HEK293 (cell line): ENCODE measurements around the gene MPHOSPH6.
A peak's percentile ranks its signal among the peaks of the same experiment; 100 is the strongest.
"Not testable (repeated sequence)": the region's sequence is repeated elsewhere in the genome, so short reads cannot be mapped to it uniquely, and the experiment has no call there.

ENCODE experiments used
- CTCF ChIA-PET: fragments of 350-600 bp; formaldehyde crosslinking; extraction: SDS; loops from one replicate; lab custom pipeline; 2021; ENCODE audit warnings: antibody characterized with exemption; lab: Yijun Ruan, JAX
- POLR2A ChIA-PET: fragments of 300-600 bp; formaldehyde crosslinking; extraction: SDS; loops from one replicate; lab custom pipeline; 2020; ENCODE audit warnings: antibody characterized with exemption, inconsistent platforms; lab: Yijun Ruan, JAX
- H3K27ac ChIP-seq: fragments of 200-500 bp; sonication (Bioruptor generic); 2 replicates; pipeline ENCODE4 v1.5.1; 2014; ENCODE audit warnings: low read depth, low read length, control low read depth, inconsistent platforms; ENCODE audit errors: extremely low read depth
- H3K36me3 ChIP-seq, 2 experiments: fragments of 200-500 bp in 1 of 2; sonication (Bioruptor generic) in 1 of 2; 1 replicate in 1 of 2; 2 replicates in 1 of 2; pipeline ENCODE4 v1.5.1; 2014 to 2017; ENCODE audit warnings: inconsistent platforms in 2 of 2, low read length in 2 of 2; ENCODE audit not compliant: control insufficient read depth in 2 of 2, insufficient read depth in 1 of 2
- H3K4me1 ChIP-seq: fragments of 200-500 bp; sonication (Bioruptor generic); 2 replicates; pipeline ENCODE4 v1.5.1; 2014; ENCODE audit warnings: mild to moderate bottlenecking, low read length, inconsistent platforms; ENCODE audit not compliant: control insufficient read depth, insufficient read depth
- H3K4me3 ChIP-seq: 2 replicates; pipeline ENCODE4 v1.5.1; 2011; ENCODE audit warnings: low read depth, mild to moderate bottlenecking, control low read depth, low read length, moderate library complexity
- H3K9me3 ChIP-seq: fragments of 200-500 bp; sonication (Bioruptor generic); 2 replicates; pipeline ENCODE4 v1.5.1; 2014; ENCODE audit warnings: low read depth, low read length, inconsistent platforms; ENCODE audit not compliant: control insufficient read depth, insufficient read depth
- HOXC10 ChIP-seq: sonication (generic); formaldehyde crosslinking; IDR thresholded peaks from 2 replicates; pipeline ENCODE4 v1.8.1; 2023; ENCODE audit warnings: mild to moderate bottlenecking, missing genetic modification reagents
- IKZF3 ChIP-seq: fragments of 450-650 bp; IDR thresholded peaks from 2 replicates; pipeline ENCODE4 v1.5.0; 2018; ENCODE audit warnings: missing biosample characterization, mild to moderate bottlenecking, missing genetic modification characterization, moderate library complexity
- KLF7 ChIP-seq: fragments of 450-650 bp; formaldehyde crosslinking; IDR thresholded peaks from 2 replicates; pipeline ENCODE4 v1.5.1; 2016; ENCODE audit warnings: missing biosample characterization, missing genetic modification characterization, borderline replicate concordance
- MZF1 ChIP-seq: fragments of 450-650 bp; formaldehyde crosslinking; IDR thresholded peaks from 2 replicates; pipeline ENCODE4 v1.5.1; 2017; ENCODE audit warnings: missing biosample characterization, missing genetic modification characterization, borderline replicate concordance
- REPIN1 ChIP-seq: fragments of 450-650 bp; formaldehyde crosslinking; IDR thresholded peaks from 2 replicates; pipeline ENCODE4 v1.5.1; 2017; ENCODE audit warnings: missing biosample characterization, missing genetic modification characterization, low read depth
- SP7 ChIP-seq: fragments of 450-650 bp; formaldehyde crosslinking; IDR thresholded peaks from 2 replicates; pipeline ENCODE4 v1.5.1; 2016; ENCODE audit warnings: missing biosample characterization, missing genetic modification characterization
- ZBTB1 ChIP-seq: fragments of 450-650 bp; formaldehyde crosslinking; IDR thresholded peaks from 2 replicates; pipeline ENCODE4 v1.5.1; 2016; ENCODE audit warnings: missing biosample characterization, missing genetic modification characterization
- ZBTB8A ChIP-seq: fragments of 450-650 bp; formaldehyde crosslinking; IDR thresholded peaks from 2 replicates; pipeline ENCODE4 v1.5.1; 2016; ENCODE audit warnings: missing biosample characterization, missing genetic modification characterization
- ZEB2 ChIP-seq: fragments of 450-650 bp; formaldehyde crosslinking; IDR thresholded peaks from 2 replicates; pipeline ENCODE4 v1.5.1; 2016; ENCODE audit warnings: missing biosample characterization, missing genetic modification characterization
- ZNF114 ChIP-seq: fragments of 450-650 bp; formaldehyde crosslinking; IDR thresholded peaks from 2 replicates; pipeline ENCODE4 v1.5.0; 2017; ENCODE audit warnings: missing biosample characterization, missing genetic modification characterization
- ZNF121 ChIP-seq: fragments of 450-650 bp; formaldehyde crosslinking; IDR thresholded peaks from 2 replicates; pipeline ENCODE4 v1.5.1; 2016; ENCODE audit warnings: missing biosample characterization, missing genetic modification characterization
- ZNF169 ChIP-seq: fragments of 450-650 bp; formaldehyde crosslinking; IDR thresholded peaks from 2 replicates; pipeline ENCODE4 v1.5.1; 2016; ENCODE audit warnings: missing biosample characterization, missing genetic modification characterization
- ZNF302 ChIP-seq: fragments of 450-650 bp; formaldehyde crosslinking; IDR thresholded peaks from 2 replicates; pipeline ENCODE4 v1.5.1; 2016; ENCODE audit warnings: missing biosample characterization, missing genetic modification characterization, low read depth
- ZNF501 ChIP-seq: fragments of 450-650 bp; formaldehyde crosslinking; IDR thresholded peaks from 2 replicates; pipeline ENCODE4 v1.5.1; 2016; ENCODE audit warnings: missing biosample characterization, missing genetic modification characterization
- ZNF510 ChIP-seq: fragments of 450-650 bp; formaldehyde crosslinking; IDR thresholded peaks from 2 replicates; pipeline ENCODE4 v1.5.1; 2018; ENCODE audit warnings: mild to moderate bottlenecking, missing genetic modification characterization, missing biosample characterization; ENCODE audit not compliant: insufficient replicate concordance
- ZNF571 ChIP-seq: fragments of 450-650 bp; formaldehyde crosslinking; IDR thresholded peaks from 2 replicates; pipeline ENCODE4 v1.5.0; 2017; ENCODE audit warnings: missing biosample characterization, missing genetic modification characterization
- ZNF654 ChIP-seq: fragments of 450-650 bp; formaldehyde crosslinking; IDR thresholded peaks from 2 replicates; pipeline ENCODE4 v1.5.1; 2016; ENCODE audit warnings: low read depth, missing biosample characterization, missing genetic modification characterization
- ZNF777 ChIP-seq: fragments of 450-650 bp; formaldehyde crosslinking; IDR thresholded peaks from 2 replicates; pipeline ENCODE4 v1.5.1; 2017; ENCODE audit warnings: missing biosample characterization, missing genetic modification characterization, borderline replicate concordance
- ZSCAN16 ChIP-seq: fragments of 450-650 bp; formaldehyde crosslinking; IDR thresholded peaks from 2 replicates; pipeline ENCODE4 v1.5.1; 2016; ENCODE audit warnings: missing biosample characterization, missing genetic modification characterization
- TF ChIP-seq, protein P1 (sequence below): fragments of 450-650 bp; formaldehyde crosslinking; IDR thresholded peaks from 2 replicates; pipeline ENCODE4 v1.5.1; 2016; ENCODE audit warnings: missing biosample characterization, missing genetic modification characterization
- TF ChIP-seq, protein P2 (sequence below): fragments of 450-650 bp; formaldehyde crosslinking; IDR thresholded peaks from 2 replicates; pipeline ENCODE4 v1.5.1; 2017; ENCODE audit warnings: missing biosample characterization, mild to moderate bottlenecking, missing genetic modification characterization, moderate library complexity
- TF ChIP-seq, protein P3 (sequence below): fragments of 450-650 bp; formaldehyde crosslinking; IDR thresholded peaks from 2 replicates; pipeline ENCODE4 v1.5.1; 2016; ENCODE audit warnings: missing biosample characterization, missing genetic modification characterization
- TF ChIP-seq, protein P4 (sequence below): fragments of 450-650 bp; formaldehyde crosslinking; IDR thresholded peaks from 2 replicates; pipeline ENCODE4 v1.5.1; 2017; ENCODE audit warnings: missing biosample characterization, missing genetic modification characterization
- TF ChIP-seq, protein P5 (sequence below): fragments of 450-650 bp; IDR thresholded peaks from 2 replicates; pipeline ENCODE4 v1.5.1; 2018; ENCODE audit warnings: missing biosample characterization, mild to moderate bottlenecking, missing genetic modification characterization

The MPHOSPH6 gene

DNA sequence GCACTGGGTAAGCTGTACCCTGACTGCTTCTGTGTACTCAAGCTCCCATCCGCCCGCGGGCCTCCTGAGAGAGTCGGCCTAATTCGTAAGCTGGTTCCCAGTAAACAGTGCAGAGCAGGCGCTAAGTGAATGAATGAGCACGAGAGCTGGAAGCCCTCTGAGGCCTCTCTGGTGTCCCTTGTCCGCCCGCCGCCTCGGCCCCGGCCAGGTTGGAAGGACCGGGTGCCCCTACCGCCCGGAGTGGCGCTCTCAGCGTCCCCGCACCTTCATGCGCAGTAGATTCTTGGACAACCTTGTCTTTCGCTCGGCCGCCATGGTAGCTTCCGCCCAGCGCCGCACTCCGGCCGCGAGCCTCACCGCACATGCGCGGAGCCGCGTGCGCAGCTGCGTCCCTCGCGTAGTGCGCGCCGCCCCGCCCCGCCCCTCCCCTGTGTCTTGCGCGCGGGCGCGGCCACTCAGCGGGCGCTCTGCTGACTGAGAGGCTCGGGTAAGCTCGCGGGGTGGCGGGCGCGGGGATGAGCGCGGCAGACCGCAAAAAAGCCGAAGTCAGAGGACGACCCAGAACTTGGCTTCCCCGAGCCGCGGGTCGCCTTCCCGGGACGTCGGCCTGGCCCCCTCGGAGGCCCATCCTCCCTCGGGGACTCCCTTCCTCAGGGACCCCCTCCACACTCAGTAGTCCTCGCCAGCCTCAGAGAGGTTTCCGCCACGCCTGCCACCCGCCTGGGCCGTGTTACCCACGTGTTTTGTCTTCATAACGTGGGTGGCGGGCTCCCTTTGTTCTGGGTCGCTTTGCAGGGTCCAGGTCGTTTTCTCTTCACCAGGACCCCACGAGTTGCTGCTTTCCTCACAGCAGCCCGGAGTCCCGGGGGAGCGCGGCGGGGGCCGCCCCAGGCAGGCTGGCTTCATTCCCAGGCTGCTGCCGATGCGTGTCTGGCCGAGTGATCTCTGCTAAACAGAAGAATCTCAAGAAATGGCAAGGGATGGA lies at the start of gene MPHOSPH6 (continued):
- TF ChIP-seq, protein P1, sequence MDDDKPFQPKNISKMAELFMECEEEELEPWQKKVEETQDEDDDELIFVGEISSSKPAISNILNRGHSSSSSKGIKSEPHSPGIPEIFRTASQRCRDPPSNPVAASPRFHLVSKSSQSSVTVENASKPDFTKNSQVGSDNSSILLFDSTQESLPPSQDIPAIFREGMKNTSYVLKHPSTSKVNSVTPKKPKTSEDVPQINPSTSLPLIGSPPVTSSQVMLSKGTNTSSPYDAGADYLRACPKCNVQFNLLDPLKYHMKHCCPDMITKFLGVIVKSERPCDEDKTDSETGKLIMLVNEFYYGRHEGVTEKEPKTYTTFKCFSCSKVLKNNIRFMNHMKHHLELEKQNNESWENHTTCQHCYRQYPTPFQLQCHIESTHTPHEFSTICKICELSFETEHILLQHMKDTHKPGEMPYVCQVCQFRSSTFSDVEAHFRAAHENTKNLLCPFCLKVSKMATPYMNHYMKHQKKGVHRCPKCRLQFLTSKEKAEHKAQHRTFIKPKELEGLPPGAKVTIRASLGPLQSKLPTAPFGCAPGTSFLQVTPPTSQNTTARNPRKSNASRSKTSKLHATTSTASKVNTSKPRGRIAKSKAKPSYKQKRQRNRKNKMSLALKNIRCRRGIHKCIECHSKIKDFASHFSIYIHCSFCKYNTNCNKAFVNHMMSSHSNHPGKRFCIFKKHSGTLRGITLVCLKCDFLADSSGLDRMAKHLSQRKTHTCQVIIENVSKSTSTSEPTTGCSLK: no peak
- TF ChIP-seq KLF7: peak; percentile 32; the same call in 1 of the 2 replicates
- TF ChIP-seq, protein P2, sequence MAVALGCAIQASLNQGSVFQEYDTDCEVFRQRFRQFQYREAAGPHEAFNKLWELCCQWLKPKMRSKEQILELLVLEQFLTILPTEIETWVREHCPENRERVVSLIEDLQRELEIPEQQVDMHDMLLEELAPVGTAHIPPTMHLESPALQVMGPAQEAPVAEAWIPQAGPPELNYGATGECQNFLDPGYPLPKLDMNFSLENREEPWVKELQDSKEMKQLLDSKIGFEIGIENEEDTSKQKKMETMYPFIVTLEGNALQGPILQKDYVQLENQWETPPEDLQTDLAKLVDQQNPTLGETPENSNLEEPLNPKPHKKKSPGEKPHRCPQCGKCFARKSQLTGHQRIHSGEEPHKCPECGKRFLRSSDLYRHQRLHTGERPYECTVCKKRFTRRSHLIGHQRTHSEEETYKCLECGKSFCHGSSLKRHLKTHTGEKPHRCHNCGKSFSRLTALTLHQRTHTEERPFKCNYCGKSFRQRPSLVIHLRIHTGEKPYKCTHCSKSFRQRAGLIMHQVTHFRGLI (tag by site-specific recombination): peak; percentile 66
- TF ChIP-seq, protein P3, sequence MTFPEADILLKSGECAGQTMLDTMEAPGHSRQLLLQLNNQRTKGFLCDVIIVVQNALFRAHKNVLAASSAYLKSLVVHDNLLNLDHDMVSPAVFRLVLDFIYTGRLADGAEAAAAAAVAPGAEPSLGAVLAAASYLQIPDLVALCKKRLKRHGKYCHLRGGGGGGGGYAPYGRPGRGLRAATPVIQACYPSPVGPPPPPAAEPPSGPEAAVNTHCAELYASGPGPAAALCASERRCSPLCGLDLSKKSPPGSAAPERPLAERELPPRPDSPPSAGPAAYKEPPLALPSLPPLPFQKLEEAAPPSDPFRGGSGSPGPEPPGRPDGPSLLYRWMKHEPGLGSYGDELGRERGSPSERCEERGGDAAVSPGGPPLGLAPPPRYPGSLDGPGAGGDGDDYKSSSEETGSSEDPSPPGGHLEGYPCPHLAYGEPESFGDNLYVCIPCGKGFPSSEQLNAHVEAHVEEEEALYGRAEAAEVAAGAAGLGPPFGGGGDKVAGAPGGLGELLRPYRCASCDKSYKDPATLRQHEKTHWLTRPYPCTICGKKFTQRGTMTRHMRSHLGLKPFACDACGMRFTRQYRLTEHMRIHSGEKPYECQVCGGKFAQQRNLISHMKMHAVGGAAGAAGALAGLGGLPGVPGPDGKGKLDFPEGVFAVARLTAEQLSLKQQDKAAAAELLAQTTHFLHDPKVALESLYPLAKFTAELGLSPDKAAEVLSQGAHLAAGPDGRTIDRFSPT: peak; percentile 30; the same call in 1 of the 2 replicates
- 0 out of 2 replicates have a peak, but pooled peaks have one; percentile 57 for TF ChIP-seq ZNF777 (tag by site-specific recombination)
- TF ChIP-seq, protein P4, sequence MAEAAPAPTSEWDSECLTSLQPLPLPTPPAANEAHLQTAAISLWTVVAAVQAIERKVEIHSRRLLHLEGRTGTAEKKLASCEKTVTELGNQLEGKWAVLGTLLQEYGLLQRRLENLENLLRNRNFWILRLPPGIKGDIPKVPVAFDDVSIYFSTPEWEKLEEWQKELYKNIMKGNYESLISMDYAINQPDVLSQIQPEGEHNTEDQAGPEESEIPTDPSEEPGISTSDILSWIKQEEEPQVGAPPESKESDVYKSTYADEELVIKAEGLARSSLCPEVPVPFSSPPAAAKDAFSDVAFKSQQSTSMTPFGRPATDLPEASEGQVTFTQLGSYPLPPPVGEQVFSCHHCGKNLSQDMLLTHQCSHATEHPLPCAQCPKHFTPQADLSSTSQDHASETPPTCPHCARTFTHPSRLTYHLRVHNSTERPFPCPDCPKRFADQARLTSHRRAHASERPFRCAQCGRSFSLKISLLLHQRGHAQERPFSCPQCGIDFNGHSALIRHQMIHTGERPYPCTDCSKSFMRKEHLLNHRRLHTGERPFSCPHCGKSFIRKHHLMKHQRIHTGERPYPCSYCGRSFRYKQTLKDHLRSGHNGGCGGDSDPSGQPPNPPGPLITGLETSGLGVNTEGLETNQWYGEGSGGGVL (tag by site-specific recombination): 0 out of 2 replicates have a peak, but pooled peaks have one; percentile 6
- peak; percentile 70; the same call in 1 of the 2 replicates for TF ChIP-seq ZEB2 (tag by site-specific recombination)
- no peak for TF ChIP-seq ZNF114

DNA sequence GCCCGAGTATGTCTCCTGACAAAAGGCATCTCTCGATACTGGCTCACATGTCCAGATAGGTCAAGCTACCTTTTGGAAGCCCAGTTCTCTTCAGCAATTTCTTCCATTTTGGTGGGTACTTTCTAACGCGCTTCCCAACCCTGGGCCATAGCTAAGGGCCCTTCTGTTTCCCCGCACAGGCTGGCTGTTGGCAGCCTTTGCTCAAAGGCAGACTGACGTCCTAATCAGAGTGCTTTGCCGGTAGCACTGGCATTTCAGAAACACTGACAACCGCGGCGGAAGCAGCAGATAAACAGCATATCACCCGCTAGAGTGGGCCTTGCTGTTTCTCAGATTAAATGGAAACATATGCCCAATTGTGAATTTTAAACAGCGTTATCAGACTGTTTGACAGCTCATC lies 49.3 kb upstream of the MPHOSPH6 start:
- no peaks in the 10 kb centered on the region for H3K9me3 ChIP-seq
- no peak overlapping the region for H3K4me3 ChIP-seq
- H3K4me1 ChIP-seq: no peaks in the 10 kb centered on the region
- H3K36me3 ChIP-seq: no peaks in the 10 kb centered on the region
- CTCF ChIA-PET: no interaction called here
- no peak overlapping the region for H3K27ac ChIP-seq
- POLR2A ChIA-PET: no interaction called here
- no peak for TF ChIP-seq ZNF121 (tag by site-specific recombination)
- TF ChIP-seq ZNF510 (tag by site-specific recombination): no peak
- no peak for TF ChIP-seq ZBTB8A (tag by site-specific recombination)
- TF ChIP-seq ZBTB1 (tag by site-specific recombination): no peak
- no peak for TF ChIP-seq SP7 (tag by site-specific recombination)
- TF ChIP-seq IKZF3 (tag by site-specific recombination): no peak
- no peak for TF ChIP-seq ZSCAN16 (tag by site-specific recombination)
- TF ChIP-seq, protein P5, sequence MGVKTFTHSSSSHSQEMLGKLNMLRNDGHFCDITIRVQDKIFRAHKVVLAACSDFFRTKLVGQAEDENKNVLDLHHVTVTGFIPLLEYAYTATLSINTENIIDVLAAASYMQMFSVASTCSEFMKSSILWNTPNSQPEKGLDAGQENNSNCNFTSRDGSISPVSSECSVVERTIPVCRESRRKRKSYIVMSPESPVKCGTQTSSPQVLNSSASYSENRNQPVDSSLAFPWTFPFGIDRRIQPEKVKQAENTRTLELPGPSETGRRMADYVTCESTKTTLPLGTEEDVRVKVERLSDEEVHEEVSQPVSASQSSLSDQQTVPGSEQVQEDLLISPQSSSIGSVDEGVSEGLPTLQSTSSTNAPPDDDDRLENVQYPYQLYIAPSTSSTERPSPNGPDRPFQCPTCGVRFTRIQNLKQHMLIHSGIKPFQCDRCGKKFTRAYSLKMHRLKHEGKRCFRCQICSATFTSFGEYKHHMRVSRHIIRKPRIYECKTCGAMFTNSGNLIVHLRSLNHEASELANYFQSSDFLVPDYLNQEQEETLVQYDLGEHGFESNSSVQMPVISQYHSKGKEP (tag by site-specific recombination): no peak
- TF ChIP-seq HOXC10: no peak
- no peak for TF ChIP-seq ZNF571 (tag by site-specific recombination)
- no peak for TF ChIP-seq ZNF302 (tag by site-specific recombination)
- TF ChIP-seq MZF1 (tag by site-specific recombination): no peak
- TF ChIP-seq REPIN1 (tag by site-specific recombination): no peak
- no peak for TF ChIP-seq ZNF654 (tag by site-specific recombination)
- no peak for TF ChIP-seq ZNF169 (tag by site-specific recombination)
- no peak for TF ChIP-seq ZNF501 (tag by site-specific recombination)

DNA sequence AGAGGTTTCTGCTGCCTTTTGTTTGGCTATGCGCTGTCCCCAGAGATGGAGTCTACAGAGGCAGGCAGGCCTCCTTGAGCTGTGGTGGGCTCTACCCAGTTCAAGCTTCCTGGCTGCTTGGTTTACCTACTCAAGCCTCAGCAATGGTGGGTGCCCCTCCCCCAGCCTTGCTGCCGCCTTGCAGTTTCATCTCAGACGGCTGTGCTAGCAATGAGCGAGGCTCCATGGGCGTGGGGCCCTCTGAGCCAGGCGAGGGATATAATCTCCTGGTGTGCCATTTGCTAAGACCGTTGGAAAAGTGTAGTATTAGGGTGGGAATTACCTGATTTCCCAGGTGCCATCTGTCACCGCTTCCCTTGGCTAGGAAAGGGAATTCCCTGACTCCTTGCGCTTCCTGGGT lies 39.3 kb upstream of the MPHOSPH6 start:
- H3K27ac ChIP-seq, H3K4me1 ChIP-seq, POLR2A ChIA-PET, H3K4me3 ChIP-seq, H3K9me3 ChIP-seq, CTCF ChIA-PET, H3K36me3 ChIP-seq: not testable (repeated sequence)
